Loucy (cell line): Measurements from ENCODE around the gene HADHA.

Experiments
- H2AFZ ChIP-seq: fragments of 200-600 bp; sonication (generic); 2 replicates; pipeline ENCODE4 v1.6.0; 2016; ENCODE audit warnings: antibody characterized with exemption, mild to moderate bottlenecking, low read length, moderate library complexity
- H3F3A ChIP-seq: fragments of 200-600 bp; 2 replicates; pipeline ENCODE4 v1.6.0; 2016; ENCODE audit warnings: antibody characterized with exemption, low read depth, mild to moderate bottlenecking
- H3K27me3 ChIP-seq: fragments of 200-600 bp; sonication (generic); 2 replicates; pipeline ENCODE4 v1.6.1; 2014; ENCODE audit warnings: low read length, mild to moderate bottlenecking; ENCODE audit not compliant: insufficient read depth, poor library complexity, severe bottlenecking
- H3K36me3 ChIP-seq: fragments of 200-600 bp; sonication (generic); 2 replicates; pipeline ENCODE4 v1.6.1; 2016; ENCODE audit warnings: low read length; ENCODE audit not compliant: insufficient read depth
- H3K4me1 ChIP-seq: fragments of 200-600 bp; sonication (generic); 2 replicates; pipeline ENCODE4 v1.5.1; 2014; ENCODE audit warnings: low read length, mild to moderate bottlenecking; ENCODE audit not compliant: insufficient read depth, poor library complexity, severe bottlenecking
- H3K4me2 ChIP-seq: fragments of 200-600 bp; sonication (generic); 2 replicates; pipeline ENCODE4 v1.6.0; 2014; ENCODE audit warnings: antibody characterized with exemption, low read length, low read depth, mild to moderate bottlenecking; ENCODE audit not compliant: poor library complexity, severe bottlenecking
- H3K4me3 ChIP-seq: fragments of 200-600 bp; sonication (generic); 2 replicates; pipeline ENCODE4 v1.5.1; 2014; ENCODE audit warnings: low read length, mild to moderate bottlenecking, mixed read lengths; ENCODE audit not compliant: poor library complexity, severe bottlenecking
- H3K79me2 ChIP-seq: fragments of 200-600 bp; sonication (generic); 2 replicates; pipeline ENCODE4 v1.6.1; 2014; ENCODE audit warnings: low read length; ENCODE audit not compliant: insufficient read depth
- H3K9ac ChIP-seq: fragments of 200-600 bp; sonication (generic); 2 replicates; pipeline ENCODE4 v1.6.0; 2014; ENCODE audit warnings: mild to moderate bottlenecking, low read depth, low read length, moderate library complexity; ENCODE audit not compliant: poor library complexity, severe bottlenecking
- H3K9me2 ChIP-seq: fragments of 200-600 bp; sonication (generic); replicated peaks from 2 replicates; pipeline ENCODE4 v1.6.1; 2016; ENCODE audit warnings: low read depth, low read length, mixed read lengths
- H3K9me3 ChIP-seq: fragments of 200-600 bp; sonication (generic); 2 replicates; pipeline ENCODE4 v1.6.1; 2014; ENCODE audit warnings: mild to moderate bottlenecking, antibody characterized with exemption, low read length, low read depth; ENCODE audit not compliant: insufficient read depth
- H4K20me1 ChIP-seq: fragments of 200-600 bp; sonication (generic); 2 replicates; pipeline ENCODE4 v1.6.0; 2014; ENCODE audit warnings: antibody characterized with exemption, low read length, mild to moderate bottlenecking; ENCODE audit not compliant: insufficient read depth, poor library complexity, severe bottlenecking
- CTCF ChIP-seq: fragments of 200-600 bp; sonication (generic); conservative IDR thresholded peaks from 2 replicates; pipeline ENCODE4 v1.5.1; 2014; ENCODE audit warnings: mild to moderate bottlenecking, antibody characterized with exemption, low read length
- EZH2phosphoT487 ChIP-seq: fragments of 200-600 bp; IDR thresholded peaks from 2 replicates; pipeline ENCODE4 v1.6.1; 2018; ENCODE audit warnings: antibody characterized with exemption, mild to moderate bottlenecking, moderate library complexity, borderline replicate concordance

The HADHA gene

DNA sequence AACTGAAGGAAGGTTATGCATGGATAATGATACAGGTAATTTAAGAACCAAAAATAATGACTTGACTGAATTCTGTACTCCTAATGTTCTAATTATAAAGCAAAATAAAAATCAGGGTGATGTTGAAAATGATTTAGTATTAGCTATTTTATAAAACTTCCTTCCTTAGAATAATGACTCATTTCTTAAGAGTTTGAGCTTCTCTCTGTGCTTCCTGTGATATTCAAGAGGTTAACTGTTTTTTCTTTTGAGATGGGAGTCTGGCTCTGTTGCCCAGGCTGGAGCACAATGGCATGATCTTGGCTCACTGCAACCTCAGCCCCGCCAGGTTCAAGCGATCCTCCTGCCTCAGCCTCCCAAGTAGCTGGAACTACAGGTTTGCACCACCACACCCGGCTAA is 14.8 kb downstream of the HADHA start:
- no peak overlapping the region for H3K4me3 ChIP-seq
- no peak overlapping the region for H2AFZ ChIP-seq
- H3F3A ChIP-seq, result no peaks in the 10 kb centered on the region
- H3K9me2 ChIP-seq, result no peaks in the 10 kb centered on the region
- TF ChIP-seq CTCF, result no peak
- TF ChIP-seq EZH2phosphoT487, result no peak
- no peaks in the 10 kb centered on the region for H4K20me1 ChIP-seq
- no peaks in the 10 kb centered on the region for H3K79me2 ChIP-seq
- no peaks in the 10 kb centered on the region for H3K4me1 ChIP-seq
- peaks cover 88% of the 10 kb centered on the region for H3K36me3 ChIP-seq
- no peaks in the 10 kb centered on the region for H3K27me3 ChIP-seq
- no peak overlapping the region for H3K9ac ChIP-seq
- no peak overlapping the region for H3K4me2 ChIP-seq
- no peaks in the 10 kb centered on the region for H3K9me3 ChIP-seq

GRCh38 chr2:26224095-26224494 is 20.3 kb downstream of the HADHA start:
- no peak overlapping the region for H3K9ac ChIP-seq
- no peak overlapping the region for H2AFZ ChIP-seq
- TF ChIP-seq CTCF, result no peak
- no peak for TF ChIP-seq EZH2phosphoT487
- no peaks in the 10 kb centered on the region for H3F3A ChIP-seq
- H4K20me1 ChIP-seq, result no peaks in the 10 kb centered on the region
- H3K4me3 ChIP-seq, result no peak overlapping the region
- H3K9me3 ChIP-seq, result no peaks in the 10 kb centered on the region
- H3K27me3 ChIP-seq, result no peaks in the 10 kb centered on the region
- H3K4me1 ChIP-seq, result no peaks in the 10 kb centered on the region
- no peaks in the 10 kb centered on the region for H3K9me2 ChIP-seq
- no peak overlapping the region for H3K4me2 ChIP-seq
- peaks cover 66% of the 10 kb centered on the region; the same call in 1 of the 2 replicates for H3K36me3 ChIP-seq
- H3K79me2 ChIP-seq, result no peaks in the 10 kb centered on the region

GRCh38 chr2:26223018-26223417 is 21.4 kb downstream of the HADHA start:
- Histone ChIP-seq H3K27me3 (no peaks in the 10 kb centered on the region), H3K9me2 (no peaks in the 10 kb centered on the region), H2AFZ (no peak overlapping the region), H3K9me3 (no peaks in the 10 kb centered on the region), H3F3A (no peaks in the 10 kb centered on the region), H3K4me1 (no peaks in the 10 kb centered on the region), H3K4me2 (no peak overlapping the region), H3K4me3 (no peak overlapping the region), H3K36me3 (peaks cover 58% of the 10 kb centered on the region; the same call in 1 of the 2 replicates), H4K20me1 (no peaks in the 10 kb centered on the region), H3K79me2 (no peaks in the 10 kb centered on the region), H3K9ac (no peak overlapping the region)
- TF ChIP-seq CTCF (no peak), EZH2phosphoT487 (no peak)
